Measurements from ENCODE around the gene OR13G1. TPM values are rescaled to one million over a fixed set of nuclear protein-coding genes. Genes with fewer than 3 reads are reported as not detected.

Gene OR13G1
- total and polyA plus RNA-seq, 10 donors: not detected

DNA sequence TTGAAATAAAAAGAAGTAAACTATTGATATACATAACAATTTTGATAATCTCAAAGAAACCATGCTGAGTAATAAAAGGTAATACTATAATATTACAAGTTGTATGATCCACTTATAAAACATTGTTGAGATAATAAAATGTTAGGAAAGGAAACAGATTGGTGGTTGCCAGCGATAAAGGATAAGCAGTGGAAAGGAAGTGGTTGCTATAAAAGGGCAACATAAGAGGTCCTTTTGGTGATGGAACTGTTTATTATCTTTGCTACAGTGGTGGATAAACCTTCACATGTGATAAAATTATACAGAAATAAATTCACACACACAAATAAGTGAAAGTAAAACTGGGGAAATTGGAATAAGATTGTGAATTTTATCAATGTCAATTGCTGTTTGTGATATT is 21.8 kb upstream of the OR13G1 start:
- Histone ChIP-seq H3K9me3 (peaks cover 0 to 8% (median 0%) of the 10 kb centered on the region in 8 donors), H3K4me1 (no peaks in the 10 kb centered on the region), H3K27me3 (replicated peaks in 1 of 7) (no peaks in the 10 kb centered on the region), H3K27ac (no peak overlapping the region), H3K36me3 (no peaks in the 10 kb centered on the region), H3K4me3 (no peak overlapping the region)
- 7 to 27% (median 16%) methylated on average over 1 of the region's 1 CpG for WGBS, 5 donors
- no peak for DNase-seq
- TF ChIP-seq, protein P1, sequence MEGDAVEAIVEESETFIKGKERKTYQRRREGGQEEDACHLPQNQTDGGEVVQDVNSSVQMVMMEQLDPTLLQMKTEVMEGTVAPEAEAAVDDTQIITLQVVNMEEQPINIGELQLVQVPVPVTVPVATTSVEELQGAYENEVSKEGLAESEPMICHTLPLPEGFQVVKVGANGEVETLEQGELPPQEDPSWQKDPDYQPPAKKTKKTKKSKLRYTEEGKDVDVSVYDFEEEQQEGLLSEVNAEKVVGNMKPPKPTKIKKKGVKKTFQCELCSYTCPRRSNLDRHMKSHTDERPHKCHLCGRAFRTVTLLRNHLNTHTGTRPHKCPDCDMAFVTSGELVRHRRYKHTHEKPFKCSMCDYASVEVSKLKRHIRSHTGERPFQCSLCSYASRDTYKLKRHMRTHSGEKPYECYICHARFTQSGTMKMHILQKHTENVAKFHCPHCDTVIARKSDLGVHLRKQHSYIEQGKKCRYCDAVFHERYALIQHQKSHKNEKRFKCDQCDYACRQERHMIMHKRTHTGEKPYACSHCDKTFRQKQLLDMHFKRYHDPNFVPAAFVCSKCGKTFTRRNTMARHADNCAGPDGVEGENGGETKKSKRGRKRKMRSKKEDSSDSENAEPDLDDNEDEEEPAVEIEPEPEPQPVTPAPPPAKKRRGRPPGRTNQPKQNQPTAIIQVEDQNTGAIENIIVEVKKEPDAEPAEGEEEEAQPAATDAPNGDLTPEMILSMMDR (IDR thresholded peaks at IDR 0.05 in 8 of 11, conservative IDR thresholded peaks at IDR 0.05 in 3 of 11): no peak
- TF ChIP-seq POLR2AphosphoS5 (IDR thresholded peaks at IDR 0.05): no peak
- no peak for TF ChIP-seq POLR2A (IDR thresholded peaks at IDR 0.05)
- intact Hi-C loops (cut with DNase I; ENCODE audit: low total_unique reads): no loop called here

DNA sequence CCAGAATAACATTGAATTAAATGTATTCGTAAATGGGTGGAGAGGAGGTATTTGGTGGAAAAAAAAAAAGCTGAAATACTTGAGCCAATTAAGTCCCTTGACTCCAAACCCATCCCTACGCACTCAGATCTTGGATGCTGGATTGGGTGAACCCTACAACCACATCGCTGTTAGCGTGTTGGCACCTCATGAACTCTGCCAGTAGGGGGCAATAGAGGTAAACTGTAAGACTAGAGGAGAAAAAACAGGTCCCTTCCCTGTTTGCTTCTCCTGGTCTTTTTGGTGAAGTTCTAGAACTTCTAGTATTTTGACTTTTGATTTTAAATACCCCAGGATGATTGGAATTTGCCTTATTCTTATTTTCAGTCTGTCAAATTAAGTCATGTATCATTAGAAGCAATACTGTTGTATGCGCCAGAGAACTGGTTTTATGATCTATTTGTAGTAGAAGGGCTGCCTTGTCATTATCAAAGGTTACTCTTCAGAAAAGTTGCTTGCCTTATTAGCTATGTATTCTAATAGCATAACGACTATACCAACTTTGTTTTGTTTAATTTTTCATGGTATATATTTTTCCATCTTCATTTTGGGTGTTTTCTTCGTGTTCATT is 1.9 kb upstream of the OR13G1 start:
- H3K27me3 ChIP-seq (replicated peaks in 1 of 7): no peaks in the 10 kb centered on the region
- no peak for DNase-seq
- no peaks in the 10 kb centered on the region for H3K4me1 ChIP-seq
- WGBS, 5 donors: 33 to 40% (median 36%) methylated on average over 7 of the region's 7 CpGs
- TF ChIP-seq POLR2A (IDR thresholded peaks at IDR 0.05) (no peak), POLR2AphosphoS5 (IDR thresholded peaks at IDR 0.05) (no peak)
- TF ChIP-seq, protein P1 (IDR thresholded peaks at IDR 0.05 in 8 of 11, conservative IDR thresholded peaks at IDR 0.05 in 3 of 11): peak in 9 of 11 experiments; percentile 28 to 78 (median 68)
- no peak overlapping the region for H3K27ac ChIP-seq
- intact Hi-C loops (cut with DNase I; ENCODE audit: low total_unique reads): no loop called here
- no peaks in the 10 kb centered on the region for H3K9me3 ChIP-seq
- no peaks in the 10 kb centered on the region for H3K36me3 ChIP-seq
- no peak overlapping the region for H3K4me3 ChIP-seq

DNA sequence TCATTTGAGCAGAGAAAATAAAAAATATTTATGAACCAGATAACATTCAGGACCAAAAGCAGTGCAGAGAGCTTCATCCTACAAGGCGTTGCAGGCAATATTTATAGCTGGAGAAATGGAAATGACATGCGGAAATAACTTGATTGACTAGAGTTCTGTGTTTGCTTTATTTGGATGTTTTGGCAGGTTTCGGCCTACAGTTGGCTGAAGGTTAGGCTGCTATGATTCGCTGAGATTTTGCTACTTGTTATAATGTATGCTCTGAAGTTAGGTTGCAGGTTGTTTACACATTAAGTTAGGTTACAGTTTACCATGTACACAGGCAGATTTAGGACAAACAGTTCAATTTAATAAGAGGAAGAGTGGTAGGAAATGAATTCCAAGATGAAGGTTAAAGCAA is 632 bp upstream of the OR13G1 start:
- WGBS, 5 donors: 80 to 91% (median 86%) methylated on average over 4 of the region's 4 CpGs

DNA sequence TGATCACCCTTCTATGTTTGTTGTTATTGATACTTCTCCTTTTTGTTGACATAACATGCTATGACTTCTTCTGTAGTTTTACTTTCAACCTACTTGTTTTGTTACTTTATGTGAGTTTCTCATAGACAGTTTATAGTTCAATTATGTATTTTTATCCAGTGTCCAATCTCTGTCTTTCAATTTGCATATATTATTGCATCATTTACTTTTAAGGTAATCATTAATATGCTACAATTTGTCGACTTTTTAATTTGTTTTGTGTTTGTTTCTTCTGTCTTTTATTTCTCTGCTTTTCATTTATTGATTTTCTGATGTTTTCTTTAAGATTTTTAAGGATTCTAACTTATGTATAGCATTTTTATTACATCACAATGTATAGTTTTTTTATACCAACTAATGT is 10.3 kb downstream of the OR13G1 start:
- DNase-seq: no peak
- intact Hi-C loops (cut with DNase I; ENCODE audit: low total_unique reads): no loop called here
- TF ChIP-seq, protein P1 (IDR thresholded peaks at IDR 0.05 in 8 of 11, conservative IDR thresholded peaks at IDR 0.05 in 3 of 11): no peak
- TF ChIP-seq POLR2A (IDR thresholded peaks at IDR 0.05): no peak
- no peak for TF ChIP-seq POLR2AphosphoS5 (IDR thresholded peaks at IDR 0.05)
- H3K27ac ChIP-seq: no peak overlapping the region
- H3K36me3 ChIP-seq: no peaks in the 10 kb centered on the region
- no peaks in the 10 kb centered on the region for H3K27me3 ChIP-seq (replicated peaks in 1 of 7)
- peaks cover 0 to 15% (median 10%) of the 10 kb centered on the region in 8 donors for H3K9me3 ChIP-seq
- no peaks in the 10 kb centered on the region for H3K4me1 ChIP-seq
- no peak overlapping the region for H3K4me3 ChIP-seq
- WGBS, 5 donors: 30 to 77% (median 48%) methylated on average over 1 of the region's 1 CpG

More for the DNA sequence above, 632 bp upstream of the OR13G1 start:
- Histone ChIP-seq H3K4me3 (no peak overlapping the region), H3K27ac (no peak overlapping the region), H3K36me3 (no peaks in the 10 kb centered on the region), H3K27me3 (replicated peaks in 1 of 7) (no peaks in the 10 kb centered on the region), H3K9me3 (no peaks in the 10 kb centered on the region), H3K4me1 (no peaks in the 10 kb centered on the region)
- intact Hi-C loops (cut with DNase I; ENCODE audit: low total_unique reads): no loop called here
- DNase-seq: no peak
- TF ChIP-seq, protein P1 (IDR thresholded peaks at IDR 0.05 in 8 of 11, conservative IDR thresholded peaks at IDR 0.05 in 3 of 11): no peak
- TF ChIP-seq POLR2AphosphoS5 (IDR thresholded peaks at IDR 0.05) (no peak), POLR2A (IDR thresholded peaks at IDR 0.05) (no peak)

Measured in spleen (tissue), 11 donors.